Measurements from ENCODE around the gene ZNF641.

ZNF641 gene

DNA sequence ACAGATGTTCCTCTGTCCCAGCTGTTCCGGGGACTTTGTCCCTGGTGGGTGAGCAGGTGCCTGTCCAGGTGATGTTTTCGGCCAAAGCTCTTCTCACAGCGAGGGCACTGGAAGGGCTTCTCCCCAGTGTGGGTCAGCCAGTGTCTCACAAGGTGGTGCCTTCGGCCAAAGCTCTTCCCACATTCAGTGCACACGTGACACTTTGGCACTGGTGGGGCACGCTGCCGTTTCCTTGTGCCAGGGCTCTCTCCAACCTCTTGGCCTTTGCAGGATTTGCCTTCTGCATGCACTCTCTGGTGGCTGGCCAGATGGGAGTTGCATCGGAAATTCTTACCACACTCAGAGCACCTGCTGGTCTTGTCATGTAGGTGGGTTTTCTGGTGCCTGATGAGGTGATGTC, 7.7 kb downstream of the ZNF641 start:
- Histone ChIP-seq H3K9me2 (replicated peaks; ENCODE audit: insufficient read depth, low read length) (no peaks in the 10 kb centered on the region), H3K27me3 (replicated peaks; ENCODE audit: insufficient read depth, low read length) (no peaks in the 10 kb centered on the region), H3K27ac (ENCODE audit: low read length) (no peak overlapping the region), H3K4me1 (ENCODE audit: low read length) (no peaks in the 10 kb centered on the region), H3F3A (ENCODE audit: insufficient read depth, low read length) (no peaks in the 10 kb centered on the region), H3K36me3 (replicated peaks; ENCODE audit: insufficient read depth, low read length) (no peaks in the 10 kb centered on the region), H4K20me1 (ENCODE audit: insufficient read depth, low read length) (no peaks in the 10 kb centered on the region), H3K4me3 (ENCODE audit: low read length) (no peak overlapping the region), H3K9ac (ENCODE audit: low read length) (no peak overlapping the region), H3K79me2 (ENCODE audit: low read length) (no peaks in the 10 kb centered on the region), H3K4me2 (ENCODE audit: low read depth, low read length) (no peak overlapping the region), H2AFZ (ENCODE audit: low read length) (no peak overlapping the region), H3K9me3 (replicated peaks; ENCODE audit: insufficient read depth, low read length) (no peaks in the 10 kb centered on the region)
- DNase-seq, result no peak
- TF ChIP-seq, protein P1, sequence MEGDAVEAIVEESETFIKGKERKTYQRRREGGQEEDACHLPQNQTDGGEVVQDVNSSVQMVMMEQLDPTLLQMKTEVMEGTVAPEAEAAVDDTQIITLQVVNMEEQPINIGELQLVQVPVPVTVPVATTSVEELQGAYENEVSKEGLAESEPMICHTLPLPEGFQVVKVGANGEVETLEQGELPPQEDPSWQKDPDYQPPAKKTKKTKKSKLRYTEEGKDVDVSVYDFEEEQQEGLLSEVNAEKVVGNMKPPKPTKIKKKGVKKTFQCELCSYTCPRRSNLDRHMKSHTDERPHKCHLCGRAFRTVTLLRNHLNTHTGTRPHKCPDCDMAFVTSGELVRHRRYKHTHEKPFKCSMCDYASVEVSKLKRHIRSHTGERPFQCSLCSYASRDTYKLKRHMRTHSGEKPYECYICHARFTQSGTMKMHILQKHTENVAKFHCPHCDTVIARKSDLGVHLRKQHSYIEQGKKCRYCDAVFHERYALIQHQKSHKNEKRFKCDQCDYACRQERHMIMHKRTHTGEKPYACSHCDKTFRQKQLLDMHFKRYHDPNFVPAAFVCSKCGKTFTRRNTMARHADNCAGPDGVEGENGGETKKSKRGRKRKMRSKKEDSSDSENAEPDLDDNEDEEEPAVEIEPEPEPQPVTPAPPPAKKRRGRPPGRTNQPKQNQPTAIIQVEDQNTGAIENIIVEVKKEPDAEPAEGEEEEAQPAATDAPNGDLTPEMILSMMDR (IDR thresholded peaks at IDR 0.05; ENCODE audit: low read length), result no peak
- no peak for TF ChIP-seq EZH2 (optimal IDR thresholded peaks at IDR 0.05; ENCODE audit: low read depth, low read length)
- no peak for TF ChIP-seq EZH2phosphoT487 (IDR thresholded peaks at IDR 0.05; ENCODE audit: low read length)

DNA sequence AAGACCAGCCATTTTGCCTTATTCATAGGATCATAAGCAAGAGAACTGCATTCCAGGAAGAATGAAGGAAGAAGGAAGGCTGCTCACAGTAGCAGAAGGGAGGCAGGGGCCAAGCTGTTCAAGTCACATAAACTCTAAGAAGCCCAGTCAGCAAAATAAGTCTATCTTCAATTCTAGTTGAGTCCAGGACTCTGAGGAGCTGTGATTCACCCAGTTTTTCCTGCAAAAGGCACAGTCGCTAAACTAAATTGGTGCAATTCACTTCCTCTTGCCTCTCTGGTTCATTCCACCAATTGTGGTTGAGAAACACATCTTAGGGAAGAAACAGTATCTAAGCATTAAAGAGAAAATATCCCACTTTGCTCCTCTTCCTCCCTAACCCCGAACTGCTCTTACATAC, 9.8 kb downstream of the ZNF641 start:
- Histone ChIP-seq H3K4me1 (ENCODE audit: low read length) (no peaks in the 10 kb centered on the region), H3F3A (ENCODE audit: insufficient read depth, low read length) (no peaks in the 10 kb centered on the region), H3K4me3 (ENCODE audit: low read length) (no peak overlapping the region), H2AFZ (ENCODE audit: low read length) (no peak overlapping the region), H3K27ac (ENCODE audit: low read length) (no peak overlapping the region), H3K4me2 (ENCODE audit: low read depth, low read length) (no peak overlapping the region), H3K79me2 (ENCODE audit: low read length) (no peaks in the 10 kb centered on the region), H4K20me1 (ENCODE audit: insufficient read depth, low read length) (no peaks in the 10 kb centered on the region), H3K9me3 (replicated peaks; ENCODE audit: insufficient read depth, low read length) (no peaks in the 10 kb centered on the region), H3K27me3 (replicated peaks; ENCODE audit: insufficient read depth, low read length) (no peaks in the 10 kb centered on the region), H3K9me2 (replicated peaks; ENCODE audit: insufficient read depth, low read length) (no peaks in the 10 kb centered on the region), H3K36me3 (replicated peaks; ENCODE audit: insufficient read depth, low read length) (no peaks in the 10 kb centered on the region), H3K9ac (ENCODE audit: low read length) (no peak overlapping the region)
- DNase-seq, result no peak
- TF ChIP-seq EZH2 (optimal IDR thresholded peaks at IDR 0.05; ENCODE audit: low read depth, low read length), result no peak

DNA sequence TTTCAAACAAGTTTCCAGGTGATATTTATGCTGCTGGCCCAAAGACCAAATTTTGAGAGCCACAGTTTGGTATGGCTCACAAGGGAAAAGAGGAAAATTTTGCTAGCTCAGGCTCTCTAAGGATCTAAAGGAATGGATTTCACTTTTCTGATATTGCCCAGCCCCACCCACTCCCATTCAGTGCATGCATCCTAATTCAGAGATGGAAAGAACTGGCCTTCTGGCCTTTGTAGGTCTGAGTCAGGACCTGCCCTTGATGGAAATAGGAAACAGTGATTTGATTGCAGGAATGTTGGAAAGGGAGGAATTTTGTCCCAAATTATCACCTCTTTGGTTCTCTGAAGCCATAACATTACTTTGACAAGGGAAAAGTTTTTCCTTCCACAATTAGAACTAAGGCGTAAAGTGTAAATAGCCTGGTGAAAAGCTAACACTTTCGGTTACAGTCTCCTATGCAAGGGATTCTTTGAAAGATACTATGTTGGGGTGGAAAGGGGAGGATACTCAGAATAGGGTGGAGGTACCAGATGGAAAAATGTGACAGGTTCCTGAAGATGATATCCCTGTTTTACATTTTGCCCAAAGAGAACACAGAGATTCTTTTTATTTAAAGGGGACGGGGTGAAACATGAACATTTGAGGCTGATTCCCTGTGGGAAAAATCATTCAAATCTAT, 11.1 kb downstream of the ZNF641 start:
- H3K36me3 ChIP-seq (replicated peaks; ENCODE audit: insufficient read depth, low read length), result no peaks in the 10 kb centered on the region
- DNase-seq, result no peak

DNA sequence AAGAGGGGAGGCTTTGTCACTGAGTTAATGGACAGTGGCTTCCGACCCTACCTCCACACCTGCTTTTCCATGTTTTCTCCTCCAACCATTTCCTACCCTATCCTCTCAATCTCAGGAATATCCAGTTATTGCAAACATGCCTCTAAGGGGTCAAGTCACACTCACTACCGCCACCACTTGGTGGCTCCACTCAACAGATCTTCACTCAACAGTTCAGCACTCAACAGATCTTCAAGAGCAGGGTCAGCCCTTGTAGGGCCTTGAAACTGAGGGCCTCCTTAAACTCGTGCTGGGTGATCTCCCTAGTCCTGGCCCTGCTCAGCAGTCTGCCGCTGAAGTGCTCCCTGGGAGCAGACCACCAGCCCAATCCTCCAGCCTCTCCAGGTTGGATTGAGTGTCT, 14.2 kb downstream of the ZNF641 start:
- no peak overlapping the region for H3K9ac ChIP-seq (ENCODE audit: low read length)
- no peak overlapping the region for H2AFZ ChIP-seq (ENCODE audit: low read length)
- TF ChIP-seq, protein P1 (IDR thresholded peaks at IDR 0.05; ENCODE audit: low read length), result peak; percentile 35
- TF ChIP-seq EZH2phosphoT487 (IDR thresholded peaks at IDR 0.05; ENCODE audit: low read length), result no peak
- H3K9me3 ChIP-seq (replicated peaks; ENCODE audit: insufficient read depth, low read length), result no peaks in the 10 kb centered on the region
- no peak overlapping the region for H3K27ac ChIP-seq (ENCODE audit: low read length)
- no peaks in the 10 kb centered on the region for H3K4me1 ChIP-seq (ENCODE audit: low read length)
- no peaks in the 10 kb centered on the region for H3F3A ChIP-seq (ENCODE audit: insufficient read depth, low read length)
- H3K36me3 ChIP-seq (replicated peaks; ENCODE audit: insufficient read depth, low read length), result no peaks in the 10 kb centered on the region
- no peak overlapping the region for H3K4me3 ChIP-seq (ENCODE audit: low read length)
- no peaks in the 10 kb centered on the region for H3K9me2 ChIP-seq (replicated peaks; ENCODE audit: insufficient read depth, low read length)
- DNase-seq, result no peak
- no peak overlapping the region for H3K4me2 ChIP-seq (ENCODE audit: low read depth, low read length)
- no peaks in the 10 kb centered on the region for H4K20me1 ChIP-seq (ENCODE audit: insufficient read depth, low read length)
- H3K27me3 ChIP-seq (replicated peaks; ENCODE audit: insufficient read depth, low read length), result no peaks in the 10 kb centered on the region
- H3K79me2 ChIP-seq (ENCODE audit: low read length), result no peaks in the 10 kb centered on the region

More for the DNA sequence above, 11.1 kb downstream of the ZNF641 start:
- Histone ChIP-seq H3K9me2 (replicated peaks; ENCODE audit: insufficient read depth, low read length) (no peaks in the 10 kb centered on the region), H3K4me2 (ENCODE audit: low read depth, low read length) (no peak overlapping the region), H3K4me1 (ENCODE audit: low read length) (no peaks in the 10 kb centered on the region), H4K20me1 (ENCODE audit: insufficient read depth, low read length) (no peaks in the 10 kb centered on the region), H3K79me2 (ENCODE audit: low read length) (no peaks in the 10 kb centered on the region), H3K4me3 (ENCODE audit: low read length) (no peak overlapping the region), H3K9ac (ENCODE audit: low read length) (no peak overlapping the region), H3K9me3 (replicated peaks; ENCODE audit: insufficient read depth, low read length) (no peaks in the 10 kb centered on the region), H3F3A (ENCODE audit: insufficient read depth, low read length) (no peaks in the 10 kb centered on the region), H2AFZ (ENCODE audit: low read length) (no peak overlapping the region), H3K27me3 (replicated peaks; ENCODE audit: insufficient read depth, low read length) (no peaks in the 10 kb centered on the region), H3K27ac (ENCODE audit: low read length) (no peak overlapping the region)
- TF ChIP-seq, protein P1 (IDR thresholded peaks at IDR 0.05; ENCODE audit: low read length), result no peak
- TF ChIP-seq EZH2 (optimal IDR thresholded peaks at IDR 0.05; ENCODE audit: low read depth, low read length), result no peak
- no peak for TF ChIP-seq EZH2phosphoT487 (IDR thresholded peaks at IDR 0.05; ENCODE audit: low read length)

All from MM.1S (cell line).